Measurements from ENCODE around the gene ARL5A.

Gene ARL5A

DNA sequence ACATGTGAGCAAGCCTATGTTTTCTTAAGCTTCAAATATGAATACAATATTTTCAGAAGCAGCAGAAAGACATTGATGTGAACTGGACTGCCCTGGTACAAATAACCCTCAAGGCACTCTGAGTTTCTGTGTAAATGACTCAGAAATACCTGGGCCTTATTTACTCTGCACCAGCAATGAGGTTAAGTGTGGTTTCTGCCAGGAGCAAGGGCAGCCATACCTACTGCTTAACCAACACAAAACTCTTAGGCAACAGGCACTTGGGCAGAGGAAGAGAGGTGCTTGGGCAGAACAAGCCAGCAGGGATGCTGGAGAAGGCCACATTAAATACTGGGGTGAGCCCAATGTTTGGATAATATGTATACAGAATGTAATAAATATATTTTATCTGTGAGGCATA, 29.4 kb upstream of the ARL5A start:
- H2BK120ac ChIP-seq (ENCODE audit: insufficient read depth, low read length, poor library complexity): no peak overlapping the region

GRCh38 chr2:151855111-151855510, 26.9 kb upstream of the ARL5A start:
- no peak overlapping the region for H3K18ac ChIP-seq (ENCODE audit: low read length)
- WGBS (ENCODE audit: extremely low coverage, insufficient coverage, insufficient read length): no CpG with 5 or more reads among the region's 3 CpGs

More for the DNA sequence above, 29.4 kb upstream of the ARL5A start:
- Histone ChIP-seq H2BK12ac (ENCODE audit: low read length) (no peak overlapping the region), H2BK5ac (ENCODE audit: low read depth, low read length, poor library complexity) (no peak overlapping the region), H4K12ac (ENCODE audit: low read depth, low read length) (no peak overlapping the region), H3K27me3 (ENCODE audit: insufficient read depth, low read length) (no peaks in the 10 kb centered on the region), H3K79me2 (ENCODE audit: control insufficient read depth, insufficient read depth, low read length, poor library complexity) (no peaks in the 10 kb centered on the region), H3K27ac (ENCODE audit: low read depth, low read length) (no peak overlapping the region), H3K9me3 (ENCODE audit: insufficient read depth, low read depth, low read length) (no peaks in the 10 kb centered on the region), H3K36me3 (ENCODE audit: control insufficient read depth in 1 of 2, insufficient read depth in 2 of 2, low read length in 2 of 2) (no peaks in the 10 kb centered on the region), H3K4me1 (ENCODE audit: control insufficient read depth in 1 of 2, insufficient read depth in 2 of 2, low read length in 2 of 2) (peaks cover 1 to 2% of the 10 kb centered on the region in 2 experiments), H3K18ac (ENCODE audit: low read length) (no peak overlapping the region), H2AK5ac (ENCODE audit: low read length) (no peak overlapping the region), H2AFZ (ENCODE audit: insufficient read depth, low read length, poor library complexity) (no peak overlapping the region), H4K8ac (ENCODE audit: low read depth, low read length) (no peak overlapping the region), H3K4ac (ENCODE audit: low read depth, low read length) (no peak overlapping the region), H4K91ac (ENCODE audit: low read depth, low read length) (no peak overlapping the region), H3K14ac (ENCODE audit: low read length) (no peak overlapping the region), H3K23ac (ENCODE audit: low read length) (no peak overlapping the region), H3K4me2 (ENCODE audit: low read length) (no peak overlapping the region), H3K79me1 (ENCODE audit: low read length) (peaks cover 1% of the 10 kb centered on the region), H3K4me3 (ENCODE audit: low read depth, low read length) (no peak overlapping the region), H3K9ac (ENCODE audit: low read length) (no peak overlapping the region)
- DNase-seq: peak in 1 of 2 donors; percentile 9

DNA sequence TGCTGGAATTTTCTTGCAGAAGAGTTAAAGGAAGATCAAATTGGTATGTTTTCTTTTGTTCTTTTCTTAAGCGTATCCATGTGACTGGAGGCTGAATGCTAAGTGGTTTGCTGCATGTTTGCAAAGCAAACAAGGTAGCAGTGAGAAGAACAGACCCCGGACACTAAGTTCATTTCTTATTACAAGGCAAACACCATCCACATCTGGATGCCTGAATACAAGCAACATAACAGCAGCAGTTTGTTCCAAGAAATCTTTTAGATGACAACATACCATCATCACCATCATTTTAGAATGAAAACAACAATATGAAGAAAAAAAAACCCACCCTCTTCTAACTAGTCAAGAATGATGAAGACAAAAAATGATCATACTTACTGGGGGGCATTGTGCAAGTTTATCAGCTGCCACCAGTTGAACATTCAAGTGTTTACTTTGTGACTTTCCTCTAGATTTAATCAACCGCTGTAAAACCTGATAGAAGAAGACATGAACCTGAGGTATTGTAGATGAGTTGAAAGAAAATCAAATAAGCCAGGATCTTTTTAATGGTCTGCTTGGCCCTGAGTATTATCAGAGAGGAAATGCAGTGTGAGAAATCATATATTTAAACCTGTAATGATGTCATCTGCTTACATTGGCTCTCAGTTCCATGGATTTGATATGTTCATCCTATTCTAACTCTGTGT, 25.0 kb upstream of the ARL5A start:
- H3K18ac ChIP-seq (ENCODE audit: low read length): no peak overlapping the region
- H3K9ac ChIP-seq (ENCODE audit: low read length): no peak overlapping the region
- no peak overlapping the region for H2BK5ac ChIP-seq (ENCODE audit: low read depth, low read length, poor library complexity)
- no CpG with 5 or more reads among the region's 3 CpGs for WGBS (ENCODE audit: extremely low coverage, insufficient coverage, insufficient read length)
- DNase-seq: no peak
- H3K4me3 ChIP-seq (ENCODE audit: low read depth, low read length): no peak overlapping the region
- H3K4me1 ChIP-seq (ENCODE audit: control insufficient read depth in 1 of 2, insufficient read depth in 2 of 2, low read length in 2 of 2): no peaks in the 10 kb centered on the region
- H2BK12ac ChIP-seq (ENCODE audit: low read length): no peak overlapping the region
- no peaks in the 10 kb centered on the region for H3K79me1 ChIP-seq (ENCODE audit: low read length)
- no peak overlapping the region for H3K4me2 ChIP-seq (ENCODE audit: low read length)
- H2AK5ac ChIP-seq (ENCODE audit: low read length): no peak overlapping the region
- no peak overlapping the region for H4K12ac ChIP-seq (ENCODE audit: low read depth, low read length)
- no peak overlapping the region for H3K27ac ChIP-seq (ENCODE audit: low read depth, low read length)
- H2BK120ac ChIP-seq (ENCODE audit: insufficient read depth, low read length, poor library complexity): no peak overlapping the region
- no peaks in the 10 kb centered on the region for H3K27me3 ChIP-seq (ENCODE audit: insufficient read depth, low read length)
- H4K8ac ChIP-seq (ENCODE audit: low read depth, low read length): no peak overlapping the region
- H3K4ac ChIP-seq (ENCODE audit: low read depth, low read length): no peak overlapping the region
- H4K91ac ChIP-seq (ENCODE audit: low read depth, low read length): no peak overlapping the region
- no peak overlapping the region for H3K14ac ChIP-seq (ENCODE audit: low read length)
- no peak overlapping the region for H3K23ac ChIP-seq (ENCODE audit: low read length)
- no peak overlapping the region for H2AFZ ChIP-seq (ENCODE audit: insufficient read depth, low read length, poor library complexity)
- H3K9me3 ChIP-seq (ENCODE audit: insufficient read depth, low read depth, low read length): no peaks in the 10 kb centered on the region
- no peaks in the 10 kb centered on the region for H3K36me3 ChIP-seq (ENCODE audit: control insufficient read depth in 1 of 2, insufficient read depth in 2 of 2, low read length in 2 of 2)
- no peaks in the 10 kb centered on the region for H3K79me2 ChIP-seq (ENCODE audit: control insufficient read depth, insufficient read depth, low read length, poor library complexity)

More at GRCh38 chr2:151855111-151855510, 26.9 kb upstream of the ARL5A start:
- Histone ChIP-seq H2AK5ac (ENCODE audit: low read length) (no peak overlapping the region), H3K36me3 (ENCODE audit: control insufficient read depth in 1 of 2, insufficient read depth in 2 of 2, low read length in 2 of 2) (no peaks in the 10 kb centered on the region), H3K4ac (ENCODE audit: low read depth, low read length) (no peak overlapping the region), H3K4me1 (ENCODE audit: control insufficient read depth in 1 of 2, insufficient read depth in 2 of 2, low read length in 2 of 2) (peaks cover 0 to 2% of the 10 kb centered on the region in 2 experiments), H3K23ac (ENCODE audit: low read length) (no peak overlapping the region), H3K27ac (ENCODE audit: low read depth, low read length) (no peak overlapping the region), H3K14ac (ENCODE audit: low read length) (no peak overlapping the region), H4K12ac (ENCODE audit: low read depth, low read length) (no peak overlapping the region), H3K9me3 (ENCODE audit: insufficient read depth, low read depth, low read length) (no peaks in the 10 kb centered on the region), H2BK5ac (ENCODE audit: low read depth, low read length, poor library complexity) (no peak overlapping the region), H3K27me3 (ENCODE audit: insufficient read depth, low read length) (no peaks in the 10 kb centered on the region), H3K79me2 (ENCODE audit: control insufficient read depth, insufficient read depth, low read length, poor library complexity) (no peaks in the 10 kb centered on the region), H3K4me2 (ENCODE audit: low read length) (no peak overlapping the region), H3K4me3 (ENCODE audit: low read depth, low read length) (no peak overlapping the region), H2BK12ac (ENCODE audit: low read length) (no peak overlapping the region), H3K9ac (ENCODE audit: low read length) (no peak overlapping the region), H2AFZ (ENCODE audit: insufficient read depth, low read length, poor library complexity) (no peak overlapping the region), H4K8ac (ENCODE audit: low read depth, low read length) (no peak overlapping the region), H3K79me1 (ENCODE audit: low read length) (no peaks in the 10 kb centered on the region), H4K91ac (ENCODE audit: low read depth, low read length) (no peak overlapping the region), H2BK120ac (ENCODE audit: insufficient read depth, low read length, poor library complexity) (no peak overlapping the region)
- DNase-seq: no peak

DNA sequence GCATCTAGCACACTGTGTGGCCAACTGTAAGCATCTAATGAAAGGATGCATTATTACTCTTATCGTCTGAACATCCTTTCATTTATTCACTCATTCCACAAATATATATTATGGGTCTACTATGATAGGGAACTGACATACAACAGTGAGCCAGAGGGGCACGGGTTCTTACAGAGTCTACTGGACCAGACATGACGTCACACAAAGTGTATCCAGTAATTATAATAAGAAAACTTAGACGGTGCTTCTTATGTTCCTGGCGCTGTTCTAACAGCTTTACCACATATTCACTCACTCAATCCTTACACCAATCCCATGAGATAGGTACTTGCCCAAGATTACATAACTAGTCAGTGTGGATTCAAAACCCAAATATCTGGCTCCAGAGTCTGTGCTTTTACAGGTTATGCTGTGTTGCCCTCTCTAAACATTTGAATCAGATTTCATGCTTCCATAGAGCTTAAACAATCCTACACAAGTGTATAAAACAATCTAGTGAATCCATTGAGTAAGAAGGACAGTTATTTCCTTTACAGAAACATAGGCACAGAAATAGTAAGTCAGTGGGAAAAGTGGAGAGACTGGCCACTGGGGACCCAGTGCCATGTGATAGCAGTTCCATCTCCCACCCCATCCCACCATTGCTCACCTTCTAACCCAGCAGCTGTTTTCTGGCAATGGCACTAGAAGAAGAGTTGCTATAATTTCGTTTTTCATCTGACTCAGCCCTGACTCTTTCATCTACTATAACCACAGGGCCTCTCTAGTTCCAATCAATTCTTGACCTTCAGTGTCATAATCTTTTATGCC, 24.2 kb upstream of the ARL5A start:
- H3K18ac ChIP-seq (ENCODE audit: low read length): no peak overlapping the region
- H3K27ac ChIP-seq (ENCODE audit: low read depth, low read length): no peak overlapping the region
- H2AFZ ChIP-seq (ENCODE audit: insufficient read depth, low read length, poor library complexity): no peak overlapping the region
- no peak overlapping the region for H3K4me2 ChIP-seq (ENCODE audit: low read length)
- no peak overlapping the region for H2BK12ac ChIP-seq (ENCODE audit: low read length)
- no peaks in the 10 kb centered on the region for H3K36me3 ChIP-seq (ENCODE audit: control insufficient read depth in 1 of 2, insufficient read depth in 2 of 2, low read length in 2 of 2)
- no CpG with 5 or more reads among the region's 6 CpGs for WGBS (ENCODE audit: extremely low coverage, insufficient coverage, insufficient read length)
- H3K4me3 ChIP-seq (ENCODE audit: low read depth, low read length): no peak overlapping the region
- H2AK5ac ChIP-seq (ENCODE audit: low read length): no peak overlapping the region
- H3K9ac ChIP-seq (ENCODE audit: low read length): no peak overlapping the region
- no peak overlapping the region for H3K23ac ChIP-seq (ENCODE audit: low read length)
- no peak overlapping the region for H4K8ac ChIP-seq (ENCODE audit: low read depth, low read length)
- H4K12ac ChIP-seq (ENCODE audit: low read depth, low read length): no peak overlapping the region
- no peaks in the 10 kb centered on the region for H3K27me3 ChIP-seq (ENCODE audit: insufficient read depth, low read length)
- no peak overlapping the region for H2BK120ac ChIP-seq (ENCODE audit: insufficient read depth, low read length, poor library complexity)
- H3K4ac ChIP-seq (ENCODE audit: low read depth, low read length): no peak overlapping the region
- H3K79me1 ChIP-seq (ENCODE audit: low read length): no peaks in the 10 kb centered on the region
- H3K14ac ChIP-seq (ENCODE audit: low read length): no peak overlapping the region
- no peak overlapping the region for H2BK5ac ChIP-seq (ENCODE audit: low read depth, low read length, poor library complexity)
- no peaks in the 10 kb centered on the region for H3K9me3 ChIP-seq (ENCODE audit: insufficient read depth, low read depth, low read length)
- peak overlapping the region; percentile 51 for H4K91ac ChIP-seq (ENCODE audit: low read depth, low read length)
- H3K79me2 ChIP-seq (ENCODE audit: control insufficient read depth, insufficient read depth, low read length, poor library complexity): no peaks in the 10 kb centered on the region
- DNase-seq: no peak
- no peaks in the 10 kb centered on the region for H3K4me1 ChIP-seq (ENCODE audit: control insufficient read depth in 1 of 2, insufficient read depth in 2 of 2, low read length in 2 of 2)
